Measurements from ENCODE around the gene YTHDF2. TPM values are rescaled to one million over a fixed set of nuclear protein-coding genes. Genes with fewer than 3 reads are reported as not detected.

The YTHDF2 gene
- polyA plus RNA-seq, 1 of the 3 experiments (the other 2 are of a cell fraction): 45.2 TPM

- 94% methylated on average over 32 of the region's 39 CpGs for WGBS (ENCODE audit: low lambda C conversion rate)
- Histone ChIP-seq H2AFZ (ENCODE audit: low read depth) (no peak overlapping the region), H3K4me2 (no peak overlapping the region), H3K79me2 (ENCODE audit: insufficient read depth) (peaks cover 34% of the 10 kb centered on the region), H3F3A (replicated peaks; ENCODE audit: insufficient read depth) (peaks cover 7% of the 10 kb centered on the region), H3K27ac (ENCODE audit: low read depth in 2 of 2, low read length in 1 of 2) (no peak overlapping the region), H4K20me1 (ENCODE audit: insufficient read depth) (peaks cover 38% of the 10 kb centered on the region; the same call in 1 of the 2 replicates), H3K4me3 (ENCODE audit: low read depth in 2 of 2, low read length in 1 of 2) (no peak overlapping the region), H3K4me1 (ENCODE audit: control insufficient read depth in 1 of 2, insufficient read depth in 2 of 2, low read depth in 1 of 2, low read length in 1 of 2) (no peaks in the 10 kb centered on the region), H3K27me3 (ENCODE audit: insufficient read depth) (no peaks in the 10 kb centered on the region), H3K36me3 (replicated peaks in 1 of 2; ENCODE audit: control insufficient read depth in 1 of 2, insufficient read depth in 2 of 2, low read length in 1 of 2) (peaks cover 18 to 29% of the 10 kb centered on the region in 2 experiments), H3K9ac (no peak overlapping the region), H3K9me2 (no peaks in the 10 kb centered on the region), H3K9me3 (no peaks in the 10 kb centered on the region)
- TF ChIP-seq NFIC (IDR thresholded peaks at IDR 0.05; ENCODE audit: borderline replicate concordance) (no peak), SIN3A (IDR thresholded peaks at IDR 0.05; ENCODE audit: borderline replicate concordance, low read depth, low read length) (no peak), MEF2A (IDR thresholded peaks at IDR 0.05; ENCODE audit: borderline replicate concordance, low read depth) (no peak), GABPA (IDR thresholded peaks at IDR 0.05; ENCODE audit: low read depth) (no peak), GATA2 (CRISPR knock-in tag; IDR thresholded peaks at IDR 0.05) (no peak), NRF1 (IDR thresholded peaks at IDR 0.05; ENCODE audit: low read depth, low read length) (no peak), RAD21 (IDR thresholded peaks at IDR 0.05; ENCODE audit: low read length) (no peak), FOXJ3 (CRISPR knock-in tag; IDR thresholded peaks at IDR 0.05) (no peak), USF2 (IDR thresholded peaks at IDR 0.05; ENCODE audit: borderline replicate concordance, low read depth, low read length) (no peak), RFX5 (IDR thresholded peaks at IDR 0.05; ENCODE audit: low read length) (no peak), PBX3 (IDR thresholded peaks at IDR 0.05) (no peak), RXRA (IDR thresholded peaks at IDR 0.05; ENCODE audit: borderline replicate concordance, low read depth) (no peak), FOXM1 (IDR thresholded peaks at IDR 0.05; ENCODE audit: low read depth) (no peak), TEAD4 (IDR thresholded peaks at IDR 0.05; ENCODE audit: borderline replicate concordance, insufficient read depth) (no peak), TAF1 (IDR thresholded peaks at IDR 0.05; ENCODE audit: borderline replicate concordance, low read depth, low read length) (no peak), TCF12 (IDR thresholded peaks at IDR 0.05) (no peak), EZH2phosphoT487 (IDR thresholded peaks at IDR 0.05; ENCODE audit: borderline replicate concordance, low read depth) (no peak)
- DNase-seq: no peak
- ChIA-PET POLR2A (no interaction called here), CTCF (interaction anchor here (0.9 to 39.4 kb wide), 7 partner anchors 10 to 259 kb away, joined by 3 to 894 read pairs (median 4); partner anchors contain the start of gene YTHDF2)
Observed at GRCh38 chr1:28775121-28775942, 38.6 kb downstream of the YTHDF2 start.

All from SK-N-SH (cell line).